TTC549 (cell line): ENCODE results near the gene SLC23A2.
"Not testable (repeated sequence)": the region's sequence is repeated elsewhere in the genome, so short reads cannot be mapped to it uniquely, and the experiment has no call there.

Experiments
- FAIRE-seq: peaks from 2 replicates; lab custom pipeline; 2012; peaks lifted over from hg19 to GRCh38; lab: Jason Lieb, UNC

SLC23A2 gene

GRCh38 chr20:5001174-5002076 is at the start of gene SLC23A2:
SLC23A2 (minus strand) TSS chr20:5001510; CDS start chr20:4932562, 68,948 bp downstream.
- no peak for FAIRE-seq

DNA sequence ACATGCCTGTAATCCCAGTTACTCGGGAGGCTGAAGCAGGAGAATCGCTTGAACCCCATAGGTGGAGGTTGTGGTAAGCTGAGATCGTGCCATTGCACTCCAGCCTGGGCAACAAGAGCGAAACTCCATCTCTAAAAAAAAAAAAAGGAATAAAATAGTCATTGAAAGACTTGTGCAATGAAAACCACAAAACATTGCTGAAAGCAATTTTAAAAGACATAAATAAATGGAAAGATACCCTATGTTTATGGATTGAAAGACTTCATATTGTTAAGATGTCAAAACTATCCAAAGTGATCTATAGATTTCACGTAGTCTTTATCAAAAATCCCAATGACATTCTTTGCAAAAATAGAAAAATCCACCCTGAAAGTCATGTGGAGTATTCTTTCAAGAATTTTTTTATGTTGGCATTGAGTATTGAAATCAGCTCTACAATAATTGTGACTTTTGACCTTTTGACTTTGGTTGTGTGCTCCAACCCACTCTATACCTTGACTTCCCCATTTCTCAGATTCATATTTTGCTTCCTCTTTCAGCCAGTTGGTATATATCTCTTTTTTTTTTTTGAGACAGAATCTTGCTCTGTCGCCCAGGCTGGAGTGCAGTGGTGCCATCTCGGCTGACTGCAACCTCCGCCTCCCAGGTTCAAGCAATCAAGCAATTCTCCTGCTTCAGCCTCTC is 45.5 kb upstream of the SLC23A2 start:
- no peak for FAIRE-seq

DNA sequence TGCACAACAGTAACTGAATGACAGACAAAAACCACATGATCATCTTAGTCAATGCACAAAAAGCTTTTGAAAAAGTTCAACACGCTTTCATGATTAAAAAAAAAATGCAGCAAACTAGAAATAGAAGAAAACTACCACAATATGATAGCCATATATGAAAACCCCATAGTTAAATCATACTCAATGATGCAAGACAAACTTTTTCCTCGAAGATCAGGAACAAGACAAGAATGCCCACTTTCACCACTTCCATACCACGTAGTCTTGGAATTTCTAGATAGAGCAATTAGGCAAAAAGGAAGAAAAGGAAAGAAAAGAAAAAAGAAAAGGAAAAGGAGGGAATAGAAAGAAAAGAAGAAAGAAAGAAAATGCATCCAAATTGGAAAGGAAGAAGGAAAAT is 44.6 kb upstream of the SLC23A2 start:
- no peak for FAIRE-seq

- FAIRE-seq, result no peak
Observed at GRCh38 chr20:5044075-5044620, 42.8 kb upstream of the SLC23A2 start.

DNA sequence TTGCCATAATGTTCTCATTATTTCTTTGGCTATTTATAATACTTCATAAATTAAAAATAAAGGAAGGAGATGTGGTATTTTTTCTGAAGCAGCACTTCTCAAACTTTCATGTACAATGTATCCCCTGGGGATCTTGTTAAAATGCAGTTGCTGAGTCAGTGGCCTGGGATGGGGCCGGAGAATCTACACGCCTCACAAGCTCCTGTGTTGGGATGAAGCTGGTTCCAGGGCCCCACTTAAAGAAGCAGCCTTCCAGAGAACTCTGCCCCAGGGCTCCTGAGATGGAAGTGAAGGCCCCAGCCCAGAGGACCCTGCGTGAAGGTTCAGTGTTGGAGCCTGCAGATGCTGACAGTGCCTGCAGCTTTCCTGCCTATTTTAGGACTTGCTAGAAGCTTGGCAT is 40.1 kb upstream of the SLC23A2 start:
- FAIRE-seq, result no peak

DNA sequence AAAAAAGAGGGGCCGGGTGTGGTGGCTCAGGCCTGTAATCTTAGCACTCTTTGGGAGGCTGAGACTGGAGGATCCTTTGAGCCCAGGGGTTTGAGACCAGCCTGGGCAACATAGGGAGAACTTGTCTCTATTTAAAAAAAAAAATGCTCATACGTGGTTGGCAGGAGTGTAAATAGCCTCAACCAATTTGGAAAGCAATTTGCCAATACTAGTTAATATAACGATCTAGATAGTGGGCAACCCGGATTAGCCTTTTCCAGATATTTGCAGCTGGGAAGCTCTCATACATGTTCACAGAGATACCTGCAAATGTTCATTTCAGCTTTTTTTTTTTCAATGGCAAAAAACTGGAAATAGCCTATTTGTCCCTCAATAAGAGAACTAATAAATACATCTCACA is 39.0 kb upstream of the SLC23A2 start:
- no peak for FAIRE-seq

DNA sequence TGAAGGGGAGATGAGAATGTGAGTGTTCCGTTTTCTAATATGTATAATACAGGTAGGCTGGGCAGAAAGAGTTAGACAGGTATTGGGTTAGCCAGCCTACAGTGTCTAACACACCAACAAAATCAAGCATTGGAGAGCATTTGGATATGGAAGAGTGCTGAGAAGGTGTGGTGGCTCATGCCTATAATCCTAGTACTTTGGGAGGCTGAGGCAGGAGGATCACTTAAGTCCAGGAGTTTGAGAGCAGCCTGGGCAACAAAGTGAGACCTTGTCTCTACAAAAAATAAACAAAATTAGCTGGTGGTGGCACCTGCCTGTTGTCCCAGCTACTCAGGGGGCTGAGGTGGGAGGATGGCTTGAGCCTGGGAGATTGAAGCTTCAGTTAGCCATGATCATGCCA is 38.6 kb upstream of the SLC23A2 start:
- no peak for FAIRE-seq

GRCh38 chr20:5039255-5039657 is 37.9 kb upstream of the SLC23A2 start:
- no peak for FAIRE-seq

DNA sequence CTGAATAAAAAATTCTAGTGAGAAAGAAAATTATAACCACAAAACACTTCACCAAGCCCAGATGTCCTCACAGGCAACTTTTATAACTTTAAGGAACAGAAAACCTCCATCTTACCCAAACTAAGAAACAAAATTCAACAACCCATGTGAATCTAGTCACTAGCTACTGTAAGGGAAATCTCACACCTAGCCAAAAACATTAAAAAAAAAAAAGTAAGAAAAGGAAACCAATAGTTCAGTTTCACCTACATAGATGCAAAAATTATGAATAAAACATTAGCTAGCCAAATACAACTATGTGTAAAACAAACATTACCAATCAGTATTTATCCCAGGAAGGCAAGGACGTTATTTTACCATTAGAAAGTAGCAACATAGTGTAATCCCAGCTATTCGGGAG is 35.5 kb upstream of the SLC23A2 start:
- FAIRE-seq, result no peak

- FAIRE-seq, result not testable (repeated sequence)
Observed at GRCh38 chr20:5035518-5035917, 34.2 kb upstream of the SLC23A2 start.

- FAIRE-seq, result no peak
Observed at GRCh38 chr20:5033566-5033965, 32.3 kb upstream of the SLC23A2 start.

DNA sequence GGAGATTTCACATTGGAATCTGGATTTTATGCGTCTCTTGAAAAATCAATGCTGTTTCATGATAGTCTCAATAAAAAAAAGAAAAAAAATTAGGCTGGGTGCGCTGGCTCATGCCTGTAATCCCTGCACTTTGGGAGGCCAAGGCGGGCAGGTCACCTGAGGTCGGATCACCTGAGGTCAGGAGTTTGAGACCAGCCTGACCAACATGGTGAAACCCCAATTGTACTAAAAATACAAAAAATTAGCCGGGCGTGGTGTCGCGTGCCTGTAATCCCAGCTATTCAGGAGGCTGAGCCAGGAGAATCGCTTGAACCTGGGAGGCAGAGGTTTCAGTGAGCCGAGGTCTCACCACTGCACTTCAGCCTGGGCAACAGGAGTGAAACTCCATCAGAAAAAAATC is 30.4 kb upstream of the SLC23A2 start:
- not testable (repeated sequence) for FAIRE-seq

DNA sequence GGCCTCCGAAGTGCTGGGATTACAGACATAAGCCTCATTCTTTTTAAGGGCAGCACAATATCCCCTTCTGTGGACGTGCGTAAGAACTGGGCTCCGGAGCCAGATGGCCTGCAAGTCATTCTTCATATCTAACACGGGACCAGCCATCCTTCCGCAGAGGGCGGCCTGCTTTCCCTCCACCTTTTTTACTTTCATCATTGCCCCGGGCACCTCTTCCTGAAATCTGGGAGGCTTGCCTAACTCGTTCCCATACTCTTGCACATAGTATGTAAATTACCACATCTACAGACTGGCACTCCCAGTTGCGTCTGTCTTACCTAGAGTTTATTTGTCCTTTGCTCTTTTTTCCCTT is 29.9 kb upstream of the SLC23A2 start:
- no peak for FAIRE-seq

DNA sequence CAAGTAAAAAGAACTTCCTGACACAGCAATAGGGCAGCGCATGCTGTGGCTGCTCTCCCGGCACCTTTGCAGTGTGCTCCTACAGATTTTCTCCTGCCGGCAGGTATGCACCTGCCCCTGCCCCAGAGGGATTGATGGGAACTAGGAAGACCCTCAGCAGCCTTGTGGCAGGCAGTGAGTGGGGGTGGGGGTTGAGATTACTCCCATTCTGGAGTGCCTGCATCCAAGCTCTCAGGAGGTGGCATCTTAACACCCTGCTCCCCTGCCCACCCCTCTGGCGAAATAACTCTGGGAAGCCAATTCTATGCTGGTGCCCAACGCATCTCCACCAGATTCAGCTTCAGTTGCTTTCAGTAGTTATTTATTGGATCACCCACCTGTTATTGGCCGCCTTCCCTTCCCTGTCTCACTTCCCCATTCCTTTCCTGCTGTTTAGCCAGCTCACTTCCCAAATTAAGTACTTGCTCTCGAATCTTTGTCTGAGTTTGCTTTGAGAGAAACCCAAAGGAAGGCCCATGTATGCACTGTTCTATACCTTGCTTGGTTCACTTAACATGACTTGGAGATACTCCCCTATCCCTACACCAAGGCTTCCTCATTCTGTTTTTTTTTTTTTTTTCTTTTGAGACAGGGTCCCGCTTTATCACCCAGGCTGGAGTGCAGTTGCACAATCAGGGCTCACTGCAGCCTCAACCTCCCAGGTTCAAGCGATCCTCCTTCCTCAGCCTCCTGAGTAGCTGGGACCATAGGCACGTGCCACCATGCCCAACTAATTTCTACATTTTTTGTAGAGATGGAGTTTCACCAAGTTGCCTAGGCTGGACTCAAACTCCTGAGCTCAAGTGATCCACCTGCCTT is 29.3 kb upstream of the SLC23A2 start:
- FAIRE-seq, result no peak

- FAIRE-seq, result not testable (repeated sequence)
Observed at GRCh38 chr20:5028258-5029059, 27.1 kb upstream of the SLC23A2 start.

DNA sequence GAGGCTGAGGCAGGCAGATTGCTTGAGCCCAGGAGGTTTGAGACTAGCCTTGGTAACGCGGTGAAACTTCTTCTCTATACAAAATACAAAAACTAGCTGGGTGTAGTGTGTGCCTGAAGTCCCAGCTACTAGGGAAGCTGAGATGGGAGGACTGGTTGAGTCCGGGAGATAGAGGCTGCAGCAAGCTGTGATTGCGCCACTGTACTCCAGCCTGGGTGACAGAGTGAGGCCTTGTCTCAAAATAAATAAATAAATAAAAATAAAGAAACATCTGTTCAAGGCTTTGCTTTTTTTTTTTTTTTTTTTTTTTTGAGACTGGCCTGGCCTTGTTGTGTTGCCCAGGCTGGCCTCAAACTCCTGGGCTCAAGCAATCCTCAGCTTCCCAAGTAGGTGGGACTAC is 23.7 kb upstream of the SLC23A2 start:
- FAIRE-seq, result no peak

DNA sequence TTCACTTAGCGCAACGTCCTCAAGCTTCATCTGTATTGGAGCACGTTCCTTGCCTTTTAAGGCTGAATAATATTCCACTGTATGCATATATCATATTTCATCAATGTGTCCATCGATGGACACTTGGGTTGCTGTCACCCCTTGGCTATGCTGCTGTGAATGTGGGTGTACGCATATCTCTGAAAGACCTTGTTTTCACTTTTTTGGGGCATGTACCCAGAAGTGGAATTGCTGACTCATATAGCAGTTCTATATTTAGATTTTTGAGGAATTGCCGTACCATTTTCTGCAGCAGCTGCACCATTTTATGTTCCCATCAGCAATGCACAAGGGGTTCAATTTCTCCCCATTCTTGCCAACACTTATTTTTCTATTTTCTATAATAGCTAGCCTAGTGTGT is 22.8 kb upstream of the SLC23A2 start:
- no peak for FAIRE-seq

DNA sequence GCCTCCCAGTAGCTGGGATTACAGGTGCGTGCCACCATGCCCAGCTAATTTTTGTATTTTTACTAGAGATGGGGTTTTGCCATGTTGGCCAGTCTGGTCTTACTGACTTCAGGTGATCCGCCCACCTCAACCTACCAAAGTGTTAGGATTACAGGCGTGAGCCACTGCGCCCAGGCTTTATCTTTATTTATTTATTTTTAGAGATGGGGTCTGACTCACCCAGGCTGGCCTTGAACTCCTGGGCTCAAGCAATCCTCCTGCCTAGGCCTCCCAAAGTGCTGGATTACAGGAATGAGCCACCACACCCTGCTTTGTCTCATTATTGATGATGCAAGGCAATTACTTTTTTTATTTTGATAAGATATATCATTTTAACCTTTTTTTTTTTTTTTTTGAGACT is 21.9 kb upstream of the SLC23A2 start:
- FAIRE-seq, result not testable (repeated sequence)

GRCh38 chr20:5020760-5021159 is 19.4 kb upstream of the SLC23A2 start:
- FAIRE-seq, result no peak

GRCh38 chr20:5013682-5014447 is 12.6 kb upstream of the SLC23A2 start:
- FAIRE-seq, result no peak

DNA sequence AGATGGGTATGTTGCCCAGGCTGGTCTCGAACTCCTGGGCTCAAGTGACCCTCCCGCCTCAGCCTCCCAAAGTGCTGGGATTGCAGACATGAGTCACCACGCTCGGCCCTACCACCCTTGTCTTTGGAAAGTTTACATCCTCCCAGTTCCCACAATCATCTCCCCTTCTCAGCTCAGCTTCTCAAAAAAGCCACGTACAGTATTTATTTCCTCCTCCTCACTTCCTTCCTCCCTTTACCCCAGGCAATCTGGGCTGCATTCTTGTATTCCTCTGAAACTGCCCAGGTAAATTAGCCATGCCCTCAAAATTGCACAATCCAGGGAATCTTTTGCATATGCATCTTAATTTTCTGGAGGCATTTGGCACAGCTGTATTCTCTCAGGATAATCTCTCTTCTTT is 7.4 kb upstream of the SLC23A2 start:
- no peak for FAIRE-seq
